HG03442 (cell line): Measurements from ENCODE around the gene BLVRA.

Source experiments
- ATAC-seq: cut with Tn5 transposase; IDR thresholded peaks from one replicate; pipeline ENCODE4 v1.9.1; 2021; ENCODE audit warnings: mild to moderate bottlenecking, moderate library complexity; ENCODE audit not compliant: unreplicated experiment

BLVRA gene

GRCh38 chr7:43855176-43855575 is 96.7 kb downstream of the BLVRA start:
- no peak for ATAC-seq

- ATAC-seq, result no peak
Measured at GRCh38 chr7:43856316-43856715, 97.8 kb downstream of the BLVRA start.
